A673 (cell line): ENCODE results near the gene STAB2. TPM values are rescaled to one million over a fixed set of nuclear protein-coding genes. Genes with fewer than 3 reads are reported as not detected.

Source experiments
- BruUV-seq: library from RNA; stranded (reverse); fragments of 400-500 nt; replicated peaks from 2 replicates; lab custom pipeline; 2021; lab: Mats Ljungman, UMichigan
- CTCF ChIA-PET: fragments of 300-600 bp; sonication (Branson Sonifier 250); formaldehyde crosslinking; loops from one replicate; lab custom pipeline; 2022; ENCODE audit warnings: antibody characterized with exemption; lab: Charles Lee
- POLR2A ChIA-PET: fragments of 300-600 bp; sonication (Branson Sonifier 250); formaldehyde crosslinking; loops from one replicate; lab custom pipeline; 2022; ENCODE audit warnings: antibody characterized with exemption; ENCODE audit not compliant: low non-redundant PET; lab: Charles Lee
- DNase-seq: peaks from one replicate; pipeline ENCODE4 v3.0.0-alpha.2; 2015; ENCODE audit warnings: low spot score
- H3K27ac ChIP-seq: fragments of 200-600 bp; sonication (generic); 2 replicates; pipeline ENCODE4 v1.5.1; 2016; ENCODE audit warnings: mixed run types, low read depth, mild to moderate bottlenecking, mixed read lengths, antibody characterized with exemption, low read length; ENCODE audit not compliant: poor library complexity, severe bottlenecking
- H3K27me3 ChIP-seq: fragments of 200-600 bp; sonication (generic); replicated peaks from 2 replicates; pipeline ENCODE4 v1.6.1; 2017; ENCODE audit warnings: mixed run types, low read depth, mild to moderate bottlenecking, mixed read lengths, antibody characterized with exemption, low read length; ENCODE audit not compliant: insufficient read depth, poor library complexity
- H3K36me3 ChIP-seq: fragments of 200-600 bp; sonication (generic); 2 replicates; pipeline ENCODE4 v1.6.1; 2016; ENCODE audit warnings: mixed run types, mild to moderate bottlenecking, mixed read lengths, antibody characterized with exemption, low read length; ENCODE audit not compliant: insufficient read depth, poor library complexity, severe bottlenecking
- H3K4me1 ChIP-seq: fragments of 200-600 bp; sonication (generic); 2 replicates; pipeline ENCODE4 v1.6.1; 2017; ENCODE audit warnings: mixed run types, mild to moderate bottlenecking, mixed read lengths, antibody characterized with exemption, low read length; ENCODE audit not compliant: insufficient read depth, poor library complexity, severe bottlenecking
- H3K4me3 ChIP-seq: fragments of 200-600 bp; sonication (generic); 2 replicates; pipeline ENCODE4 v1.5.1; 2016; ENCODE audit warnings: low read depth, mixed run types, mild to moderate bottlenecking, mixed read lengths, low read length; ENCODE audit not compliant: poor library complexity, severe bottlenecking
- H3K9me3 ChIP-seq: fragments of 200-600 bp; sonication (generic); 2 replicates; pipeline ENCODE4 v1.6.1; 2016; ENCODE audit warnings: mixed run types, low read depth, mild to moderate bottlenecking, mixed read lengths, antibody characterized with exemption, low read length; ENCODE audit not compliant: poor library complexity, severe bottlenecking
- CTCF ChIP-seq: fragments of 300-800, 200-600 bp; sonication (generic); conservative IDR thresholded peaks from 2 replicates; pipeline ENCODE4 v1.5.1; 2017; ENCODE audit warnings: low read depth, mild to moderate bottlenecking, antibody characterized with exemption, low read length, moderate library complexity, mixed read lengths
- EZH2 ChIP-seq: fragments of 200-600 bp; sonication (generic); IDR thresholded peaks from 2 replicates; pipeline ENCODE4 v1.6.1; 2017; ENCODE audit warnings: borderline replicate concordance, low read depth, mild to moderate bottlenecking, mixed read lengths, antibody characterized with exemption, low read length; ENCODE audit not compliant: poor library complexity, severe bottlenecking
- intact Hi-C: fragments of 100-400 bp; cut with micrococcal nuclease; formaldehyde crosslinking; loops from one replicate; pipeline ENCODE4 v1.10.0; 2022; ENCODE audit not compliant: unreplicated experiment
- total RNA-seq: library from RNA; stranded (reverse); gene quantifications from 2 replicates; pipeline ENCODE4 v1.2.3, GENCODE V29; 2021

STAB2 gene
- total RNA-seq, 1 experiment from 2014 or later: not detected

DNA sequence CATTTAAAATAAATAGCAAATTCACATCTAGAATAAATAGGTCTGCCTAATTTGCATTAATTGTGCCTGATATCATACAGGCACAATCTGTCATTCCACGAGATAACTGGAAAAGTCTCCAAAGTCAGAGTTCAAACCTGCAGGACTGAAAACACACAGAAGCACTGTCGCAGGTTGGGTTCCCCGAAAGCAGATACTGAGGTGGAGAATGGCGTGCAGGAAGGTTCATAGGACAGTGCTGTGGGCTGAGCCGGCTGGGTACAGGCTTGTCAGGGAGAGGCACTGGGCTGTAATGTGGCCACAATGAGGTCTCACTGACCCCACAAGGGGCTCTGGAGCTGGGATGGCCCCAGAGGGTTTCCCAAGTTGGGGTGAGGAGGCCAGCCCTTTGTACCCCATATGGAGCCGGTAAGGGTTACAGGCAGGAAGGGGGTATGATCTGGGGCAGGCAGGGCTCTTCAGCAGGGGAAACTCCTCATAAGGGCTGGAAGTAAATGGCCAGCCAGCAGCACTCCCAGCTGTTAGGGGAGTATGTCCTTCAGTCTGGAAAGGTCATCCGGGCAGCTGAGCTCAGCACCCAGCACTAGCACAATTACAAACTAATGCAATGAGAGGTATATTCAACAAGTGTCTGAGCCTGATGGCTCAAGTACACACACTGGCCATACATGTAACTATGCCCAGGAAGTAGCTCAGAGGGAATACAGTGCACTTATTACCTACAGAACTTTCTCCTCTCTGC is 185.5 kb downstream of the STAB2 start:
- CTCF ChIA-PET: no interaction called here
- H3K4me3 ChIP-seq: no peak overlapping the region
- H3K36me3 ChIP-seq: peaks cover 8% of the 10 kb centered on the region
- H3K27ac ChIP-seq: no peak overlapping the region
- intact Hi-C loops: loop anchor here (5.0 kb wide), 1 partner anchor 105 kb away; no protein-coding TSS in a partner anchor
- no peak for TF ChIP-seq CTCF
- no peak for TF ChIP-seq EZH2
- POLR2A ChIA-PET: no interaction called here
- BruUV-seq: no TSS peak
- no peaks in the 10 kb centered on the region for H3K27me3 ChIP-seq
- no peaks in the 10 kb centered on the region for H3K9me3 ChIP-seq
- H3K4me1 ChIP-seq: peaks cover 8% of the 10 kb centered on the region
- DNase-seq: no peak

DNA sequence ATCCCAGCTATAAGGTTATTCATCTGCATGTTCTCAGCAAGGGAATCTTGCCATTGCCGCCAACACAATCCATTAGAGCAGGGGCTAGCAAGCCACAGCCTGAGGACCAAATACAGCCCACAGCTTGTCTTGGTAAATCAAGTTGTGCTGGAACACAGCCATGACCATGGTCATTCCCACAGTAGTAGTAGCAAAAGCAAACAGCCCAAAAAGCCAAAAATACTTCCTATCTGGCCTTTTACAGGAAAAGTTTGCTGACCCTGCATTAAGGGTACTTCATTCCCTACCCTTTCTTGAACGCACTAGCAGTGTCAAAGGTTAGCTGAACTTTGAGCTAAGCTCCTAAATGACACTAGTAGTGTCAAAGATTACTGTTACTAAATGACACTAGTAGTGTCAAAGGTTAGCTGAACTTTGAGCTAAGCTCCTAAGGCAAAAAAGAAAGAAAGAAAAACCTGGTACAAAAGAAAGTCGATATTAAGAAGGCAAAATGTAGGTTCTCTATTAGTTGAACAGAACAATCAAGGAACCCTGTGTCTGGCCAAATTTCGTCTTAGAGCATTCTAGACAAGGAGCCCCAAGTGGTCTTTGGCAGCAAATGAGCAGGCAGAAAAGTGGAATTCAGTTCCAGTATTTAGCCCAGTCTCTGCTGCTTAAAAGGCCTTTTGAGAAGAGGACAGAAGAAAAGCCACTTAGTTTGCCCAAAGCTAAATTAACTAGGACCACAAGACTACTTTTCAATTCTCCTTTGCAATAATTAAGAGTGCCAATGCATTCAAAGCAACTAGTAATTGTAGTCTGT is 186.2 kb downstream of the STAB2 start:
- Histone ChIP-seq H3K9me3 (no peaks in the 10 kb centered on the region), H3K4me1 (peaks cover 8% of the 10 kb centered on the region), H3K4me3 (no peak overlapping the region), H3K36me3 (peaks cover 13% of the 10 kb centered on the region), H3K27ac (no peak overlapping the region), H3K27me3 (no peaks in the 10 kb centered on the region)
- ChIA-PET POLR2A (no interaction called here), CTCF (no interaction called here)
- TF ChIP-seq EZH2 (no peak), CTCF (no peak)
- intact Hi-C loops: loop anchor here (5.0 kb wide), 1 partner anchor 104 kb away; no protein-coding TSS in a partner anchor
- DNase-seq: no peak
- no TSS peak for BruUV-seq

DNA sequence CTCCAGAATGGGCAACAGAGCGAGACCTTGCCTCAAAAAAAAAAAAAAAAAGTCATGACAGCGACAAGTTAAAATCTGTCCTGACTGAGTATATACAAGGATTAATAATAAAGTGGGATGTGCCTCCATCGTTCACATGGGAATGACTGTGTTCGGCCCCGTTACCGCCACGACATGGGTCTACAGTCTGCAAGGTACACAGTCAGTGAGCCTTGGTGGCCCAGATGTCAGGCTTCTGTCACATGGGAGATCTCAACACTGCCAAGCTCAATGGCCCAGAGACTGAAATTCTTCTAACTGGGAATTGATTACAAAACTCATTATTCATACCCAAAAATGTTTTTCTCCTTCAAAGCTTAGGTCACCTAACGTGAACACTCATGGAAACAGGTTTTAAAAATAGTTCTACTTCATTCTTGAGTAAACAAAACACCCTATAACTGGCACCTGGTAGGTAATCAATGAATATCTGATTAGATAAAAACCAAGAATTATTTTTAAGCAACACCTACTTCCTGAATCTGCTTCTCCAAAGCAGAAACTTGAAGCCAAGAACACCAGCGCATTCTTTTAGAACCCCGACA is 188.0 kb downstream of the STAB2 start:
- no peaks in the 10 kb centered on the region for H3K27me3 ChIP-seq
- H3K4me3 ChIP-seq: no peak overlapping the region
- H3K9me3 ChIP-seq: no peaks in the 10 kb centered on the region
- intact Hi-C loops: loop anchor here (5.0 kb wide), 1 partner anchor 102 kb away; no protein-coding TSS in a partner anchor
- peaks cover 16% of the 10 kb centered on the region for H3K36me3 ChIP-seq
- no TSS peak for BruUV-seq
- DNase-seq: no peak
- no peaks in the 10 kb centered on the region for H3K4me1 ChIP-seq
- TF ChIP-seq EZH2 (no peak), CTCF (no peak)
- no peak overlapping the region for H3K27ac ChIP-seq
- ChIA-PET POLR2A (no interaction called here), CTCF (no interaction called here)
